GM20431 (cell line): ENCODE data around the gene MPV17L2.
"Not testable (repeated sequence)": the region's sequence is repeated elsewhere in the genome, so short reads cannot be mapped to it uniquely, and the experiment has no call there.

Experiments
- in situ Hi-C: fragments of 300-500 bp; cut with MseI, MboI; formaldehyde crosslinking; loops from one replicate; pipeline ENCODE4 v1.15.0; 2020; ENCODE audit warnings: low sequenced_read_pairs; ENCODE audit not compliant: unreplicated experiment

MPV17L2 gene

DNA sequence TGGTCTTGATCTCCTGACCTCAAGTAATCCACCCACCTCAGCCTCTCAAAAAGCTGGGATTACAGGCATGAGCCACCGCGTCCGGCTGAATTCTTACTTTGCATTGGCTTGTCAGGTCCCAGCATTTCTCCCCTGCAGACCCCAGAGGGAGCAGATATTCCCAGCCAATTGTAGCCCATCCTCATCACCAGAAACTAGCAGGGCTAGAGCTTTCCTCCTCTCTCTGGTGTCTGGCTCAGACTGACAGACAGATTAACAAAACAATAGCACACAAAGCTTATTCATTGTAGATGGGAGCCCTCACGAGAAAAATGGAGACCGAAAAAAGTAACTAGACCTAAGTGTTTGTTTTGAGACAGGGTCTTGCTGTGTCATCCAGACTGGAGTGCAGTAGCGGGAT, 7.5 kb upstream of the MPV17L2 start:
- in situ Hi-C loops, result no loop called here

DNA sequence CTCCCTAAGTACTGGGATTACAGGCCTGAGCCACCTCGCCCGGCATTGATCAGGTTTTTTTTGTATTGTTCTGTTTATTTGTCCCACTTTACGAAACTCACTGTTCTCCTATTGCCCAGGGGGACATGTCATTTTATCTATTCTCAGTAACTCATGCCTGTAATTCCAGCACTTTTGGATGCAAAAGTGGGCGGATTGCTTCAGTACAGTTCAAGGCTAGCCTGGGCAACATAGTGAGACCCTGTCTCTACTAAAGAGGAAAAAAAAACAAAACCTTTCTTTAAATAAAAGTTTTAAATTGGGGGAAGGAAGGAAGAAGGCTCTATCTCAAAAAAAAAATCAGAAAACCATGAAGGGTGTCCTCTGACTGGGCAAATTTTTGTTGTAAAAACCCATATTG, 2.7 kb upstream of the MPV17L2 start:
- in situ Hi-C loops, result no loop called here

DNA sequence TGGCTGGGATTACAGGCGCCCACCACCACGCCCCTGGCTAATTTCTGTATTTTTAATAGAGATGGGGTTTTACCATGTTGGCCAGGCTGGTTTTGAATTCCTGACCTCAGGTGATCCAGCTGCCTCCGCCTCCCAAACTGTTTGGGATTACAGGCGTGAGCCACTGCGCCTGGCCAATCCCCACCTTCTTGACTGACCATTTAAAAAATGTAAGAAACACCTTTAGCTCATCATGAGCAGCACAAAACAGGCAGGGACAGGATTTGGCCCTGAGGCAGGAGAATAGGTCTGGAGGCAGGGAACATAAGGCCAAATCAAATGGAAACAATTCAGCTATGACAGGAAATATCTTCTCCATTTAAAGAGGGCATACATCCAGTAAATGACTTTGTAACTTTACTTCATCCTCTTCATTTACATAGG, 1.4 kb upstream of the MPV17L2 start:
- in situ Hi-C loops, result no loop called here

DNA sequence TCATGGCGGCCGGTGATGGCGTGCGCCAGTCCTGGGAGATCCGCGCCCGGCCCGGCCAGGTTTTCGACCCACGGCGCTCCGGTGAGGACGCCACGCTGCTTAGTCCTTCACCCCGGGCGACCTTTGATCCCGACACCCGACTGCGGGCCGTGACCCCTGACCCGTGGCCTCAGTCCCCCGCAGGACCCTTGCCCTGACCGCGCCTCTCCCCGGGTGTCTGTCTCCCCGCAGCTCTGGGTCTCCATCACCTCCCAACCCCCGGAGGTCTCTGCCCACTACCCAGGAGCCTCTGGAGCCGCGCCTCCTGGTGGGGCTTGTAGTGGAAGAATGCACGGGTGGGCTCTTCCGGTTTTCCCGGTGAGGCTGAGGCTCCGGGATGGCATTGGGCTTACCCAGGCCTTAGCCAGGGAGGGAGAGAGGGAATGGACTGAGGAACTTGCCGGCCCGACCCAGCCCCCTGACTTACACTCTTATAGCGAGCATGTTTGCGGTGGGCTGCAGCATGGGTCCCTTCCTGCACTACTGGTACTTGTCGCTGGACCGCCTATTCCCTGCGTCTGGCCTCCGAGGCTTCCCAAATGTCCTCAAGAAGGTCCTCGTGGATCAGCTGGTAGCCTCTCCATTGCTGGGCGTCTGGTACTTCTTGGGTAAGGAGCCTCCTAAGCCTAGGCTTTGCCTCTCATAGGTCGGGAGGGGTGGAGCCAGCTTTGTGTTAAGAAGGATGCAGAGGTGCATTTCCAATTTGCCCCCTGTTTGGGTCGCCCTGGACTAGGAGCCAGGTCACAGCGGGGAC, 566 bp downstream of the MPV17L2 start:
- in situ Hi-C loops, result no loop called here

DNA sequence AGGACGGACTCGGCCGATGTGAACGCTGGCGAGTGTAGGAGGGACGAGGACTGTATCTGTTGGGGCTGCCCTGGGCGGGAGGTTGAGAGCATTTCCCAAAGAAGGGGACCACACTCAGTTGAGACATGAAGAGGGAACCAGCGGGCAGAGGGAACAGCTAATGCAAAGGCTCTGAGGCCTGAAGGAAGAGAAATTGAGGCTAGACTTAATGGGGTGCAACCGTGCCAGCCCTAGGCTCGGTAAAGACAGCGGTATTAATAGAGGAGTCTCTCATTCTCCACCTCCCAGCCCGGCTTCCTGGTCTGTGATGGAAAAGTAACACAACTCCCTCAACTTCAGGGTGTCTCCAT, 1.1 kb downstream of the MPV17L2 start:
- in situ Hi-C loops, result no loop called here

DNA sequence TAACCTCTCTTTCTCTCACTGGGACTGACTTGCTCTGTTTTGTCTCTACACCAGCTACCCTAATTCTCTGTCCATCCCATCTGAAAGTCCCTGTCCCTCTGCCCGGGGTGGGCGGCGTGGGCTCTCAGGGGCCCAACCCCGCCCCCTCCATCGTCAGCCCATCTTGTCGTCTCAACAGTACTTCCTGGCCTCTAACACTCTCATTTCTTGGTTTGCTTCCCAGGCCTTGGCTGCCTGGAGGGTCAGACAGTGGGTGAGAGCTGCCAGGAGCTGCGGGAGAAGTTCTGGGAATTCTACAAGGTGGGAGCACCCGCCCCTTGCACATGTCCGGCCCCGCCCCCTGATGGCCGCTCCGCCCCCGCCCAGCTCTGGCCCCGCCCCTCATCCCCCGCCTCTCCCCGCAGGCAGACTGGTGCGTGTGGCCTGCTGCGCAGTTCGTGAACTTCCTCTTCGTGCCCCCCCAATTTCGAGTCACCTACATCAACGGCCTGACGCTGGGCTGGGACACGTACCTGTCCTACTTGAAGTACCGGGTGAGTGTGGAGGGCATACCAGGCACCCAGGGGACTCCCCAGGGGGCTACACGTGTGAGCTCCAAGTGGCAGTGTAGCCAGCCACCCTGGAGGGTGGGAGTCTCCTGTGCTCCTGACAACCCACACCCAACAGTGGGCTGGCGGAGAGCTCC, 1.7 kb downstream of the MPV17L2 start:
- in situ Hi-C loops, result no loop called here

DNA sequence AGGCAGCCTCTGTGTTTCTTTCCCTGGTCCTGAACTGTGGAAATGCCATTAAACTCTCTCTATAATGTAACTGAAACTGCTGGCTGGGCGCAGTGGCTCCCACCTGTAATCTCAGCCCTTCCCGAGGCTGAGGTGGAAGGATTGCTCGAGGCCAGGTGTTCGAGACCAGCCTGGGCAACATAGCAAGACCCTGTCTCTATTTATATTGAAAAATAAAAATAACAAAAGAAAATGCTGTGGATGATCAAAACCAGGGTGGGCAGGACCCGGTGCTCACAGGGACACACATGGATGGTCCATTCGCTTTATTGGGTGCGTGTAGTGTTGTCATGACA, 3.5 kb downstream of the MPV17L2 start:
- in situ Hi-C loops, result no loop called here

DNA sequence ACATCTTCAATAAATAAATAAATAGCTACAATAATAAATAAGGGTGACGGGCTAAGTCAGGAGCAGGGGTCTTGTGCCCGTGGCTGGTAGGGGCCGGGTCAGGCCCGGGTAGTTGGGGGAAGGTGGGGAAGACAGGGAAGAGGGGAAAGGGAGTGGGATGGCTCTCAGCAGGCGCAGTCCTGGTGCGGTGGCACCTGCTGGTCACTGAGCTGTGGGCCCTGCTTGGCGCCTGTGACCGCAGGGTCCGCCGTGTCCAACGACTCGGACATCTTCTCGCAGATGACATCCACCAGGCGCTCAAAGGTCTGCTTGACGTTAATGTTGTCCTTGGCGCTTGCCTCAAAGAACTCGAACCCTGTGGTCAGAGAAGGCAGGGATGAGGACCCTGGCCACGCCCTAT, 4.3 kb downstream of the MPV17L2 start:
- in situ Hi-C loops, result no loop called here

DNA sequence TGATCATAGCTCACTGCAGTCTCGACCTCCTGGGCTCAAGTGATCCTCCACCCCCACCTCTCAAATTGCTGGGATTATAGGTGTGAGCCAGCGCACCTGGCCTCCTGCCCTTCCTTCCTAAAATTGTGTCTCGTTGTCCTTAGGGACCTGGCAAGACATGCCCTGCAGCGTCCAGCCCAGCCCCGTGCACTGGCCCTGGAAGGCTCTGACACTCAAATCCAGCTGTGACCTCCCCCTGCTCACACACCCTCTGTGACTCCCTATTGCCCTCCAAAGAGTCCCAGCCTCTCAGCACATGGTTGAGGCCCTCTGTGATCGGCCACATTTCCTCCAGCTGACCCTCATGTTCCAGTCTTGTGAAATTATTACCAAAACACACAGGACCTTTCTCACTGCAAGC, 4.9 kb downstream of the MPV17L2 start:
- in situ Hi-C loops, result no loop called here

DNA sequence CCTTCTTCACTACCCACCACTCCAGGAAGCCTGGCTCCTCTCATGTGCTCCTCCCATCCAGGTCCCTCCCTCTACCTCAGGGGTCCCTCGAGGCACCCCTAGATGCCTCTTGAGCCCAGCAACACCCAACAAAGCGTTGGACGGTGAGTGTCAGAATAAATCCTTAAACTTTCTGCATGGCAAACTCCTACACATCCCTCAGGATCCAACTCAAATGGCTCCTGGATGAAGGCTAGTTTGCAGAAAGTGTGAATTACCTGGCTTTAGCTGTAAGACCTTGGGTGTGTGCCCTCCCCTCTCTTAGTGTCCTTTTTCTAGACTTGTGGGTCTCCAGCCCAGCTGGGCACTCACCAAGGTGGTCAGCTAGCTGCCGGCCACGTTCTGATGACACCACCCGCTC, 5.4 kb downstream of the MPV17L2 start:
- in situ Hi-C loops, result no loop called here

DNA sequence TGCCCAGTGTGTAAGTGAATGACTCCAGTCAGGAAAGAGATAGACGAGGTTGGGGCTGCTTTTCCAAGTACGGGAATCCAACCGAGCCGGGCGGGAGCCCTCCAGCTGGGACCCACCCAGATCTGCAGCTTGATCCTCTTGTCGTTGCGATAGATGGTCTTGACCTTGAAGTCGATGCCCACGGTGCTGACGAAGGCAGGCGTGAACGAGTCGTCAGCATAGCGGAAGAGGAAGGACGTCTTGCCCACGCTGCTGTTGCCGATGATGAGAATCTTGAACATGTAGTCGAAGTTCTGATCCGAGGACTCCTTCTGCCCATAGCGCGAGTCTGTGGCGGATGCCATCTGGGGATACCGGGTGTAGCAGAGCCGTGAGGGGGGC, 9.4 kb downstream of the MPV17L2 start:
- in situ Hi-C loops, result no loop called here

DNA sequence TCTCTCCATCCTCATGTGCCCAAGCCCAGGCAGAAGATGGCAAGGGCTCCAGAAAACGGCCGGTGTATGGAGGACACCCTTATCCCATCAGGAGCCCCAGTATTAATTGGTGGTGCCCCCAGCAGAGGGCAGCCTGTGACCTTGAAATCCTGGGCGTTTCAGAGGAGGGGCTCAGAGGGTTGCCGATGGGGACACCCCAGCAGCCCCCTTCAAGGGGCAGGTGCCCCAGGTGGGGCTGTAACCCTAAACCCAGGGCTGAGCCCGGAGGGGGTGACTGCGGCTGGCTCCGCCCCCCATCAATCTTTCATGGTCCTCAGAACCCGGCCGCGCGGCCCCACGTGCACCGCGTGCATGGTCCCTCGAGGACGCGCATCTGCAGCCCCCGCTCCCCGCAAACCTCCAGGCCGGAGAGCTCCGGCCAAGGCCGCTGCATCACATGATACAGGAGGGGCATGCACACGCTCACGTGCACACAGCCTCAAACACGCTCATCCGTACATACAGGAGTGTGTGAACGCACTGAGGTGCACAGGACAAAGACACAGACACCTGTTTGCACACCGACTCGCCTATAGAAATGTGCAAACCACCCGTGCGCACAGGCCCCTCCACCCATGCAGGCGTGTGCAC, 9.9 kb downstream of the MPV17L2 start:
- in situ Hi-C loops, result no loop called here

DNA sequence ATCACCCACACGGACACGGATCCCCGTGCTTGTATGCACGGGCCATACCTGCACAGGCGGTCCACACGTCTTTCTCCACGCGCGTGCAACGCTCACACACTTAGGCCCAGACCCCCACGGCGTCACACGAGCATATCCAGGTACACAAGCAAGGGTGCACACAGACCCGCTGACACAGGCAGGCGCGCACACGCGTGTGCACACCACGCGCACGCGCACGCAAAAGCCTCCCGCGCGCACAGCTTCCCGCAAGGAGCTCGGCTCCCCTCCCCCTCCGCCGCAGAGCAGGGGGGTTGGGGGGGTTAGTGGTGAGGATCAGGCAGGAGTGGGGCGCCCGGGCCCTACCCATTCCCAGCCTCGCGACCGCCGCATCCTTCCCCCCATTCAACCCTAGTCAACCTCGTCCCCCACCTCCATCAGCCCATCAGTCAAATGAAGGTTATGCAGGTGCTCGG, 10.4 kb downstream of the MPV17L2 start:
- in situ Hi-C loops, result no loop called here

DNA sequence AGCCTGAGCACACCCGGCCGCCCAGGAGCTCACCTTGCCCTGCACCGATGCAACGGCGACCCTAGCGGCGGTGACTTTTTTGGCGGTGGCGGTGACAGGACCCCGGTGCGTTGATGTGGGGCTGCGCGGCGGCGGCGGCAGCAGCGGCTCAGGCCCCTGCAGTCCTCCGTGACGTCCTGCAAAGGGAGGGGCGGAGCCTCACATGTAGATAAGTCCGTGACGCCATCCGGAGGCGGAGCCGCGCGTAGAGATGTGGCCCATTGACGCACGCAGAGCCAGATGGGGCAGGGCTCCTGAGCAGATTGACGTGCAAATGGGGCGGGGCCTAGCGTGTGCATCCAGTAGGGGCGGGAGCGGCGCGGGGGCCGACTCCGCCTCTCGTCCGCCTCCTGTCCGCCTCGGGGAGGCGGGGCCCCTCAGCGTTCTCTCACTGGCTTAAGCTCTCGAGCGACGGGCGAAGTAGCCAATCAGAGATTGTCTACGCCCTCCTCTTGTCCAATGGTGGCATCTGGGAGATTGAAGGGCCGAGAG, 10.9 kb downstream of the MPV17L2 start, which contains the start of gene RAB3A:
Gene RAB3A, minus strand, starts transcription at position 180 of the 531 bp plus-strand sequence. CDS start 1,302 bp downstream, outside the sequence.
- in situ Hi-C loops, result no loop called here

DNA sequence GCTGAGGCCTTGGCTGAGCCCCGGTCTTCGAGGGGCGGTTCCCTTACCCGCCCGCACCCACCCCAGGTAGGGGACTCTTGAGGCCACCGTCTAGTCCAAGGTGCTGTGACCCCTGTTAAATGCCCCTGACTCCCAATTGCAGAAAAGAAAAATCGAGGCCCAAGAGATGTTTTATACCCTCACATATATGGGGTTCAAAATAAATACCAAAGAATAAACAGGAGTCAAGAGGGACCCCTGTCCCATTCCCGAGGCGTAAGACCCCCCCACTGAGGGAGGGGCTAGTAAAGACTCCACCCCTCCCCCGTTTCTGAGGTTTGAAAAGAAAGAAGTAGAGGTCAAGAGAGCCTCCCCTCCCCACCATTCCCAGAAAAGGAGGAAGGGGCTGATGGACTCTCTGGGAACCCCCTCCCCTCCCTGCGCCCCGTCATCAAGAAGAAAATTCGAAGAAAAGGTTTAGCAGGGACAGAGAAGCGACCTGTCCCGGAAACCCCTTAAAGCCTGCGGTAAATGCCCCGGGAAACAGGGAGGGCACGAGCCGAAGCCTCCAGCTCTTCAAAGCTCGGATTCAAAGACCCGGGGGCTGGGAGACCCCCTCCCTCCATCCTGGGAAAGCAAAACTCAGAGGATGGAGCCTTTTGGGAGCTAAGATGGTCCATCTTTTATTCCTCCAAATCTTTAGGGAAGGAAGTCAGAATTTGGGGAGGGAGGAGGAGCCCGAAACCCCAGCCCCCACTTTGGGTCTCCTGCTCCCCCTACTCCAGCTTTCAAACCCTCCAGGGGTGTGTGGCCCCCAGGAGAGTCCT, 11.6 kb downstream of the MPV17L2 start:
- in situ Hi-C loops, result no loop called here

DNA sequence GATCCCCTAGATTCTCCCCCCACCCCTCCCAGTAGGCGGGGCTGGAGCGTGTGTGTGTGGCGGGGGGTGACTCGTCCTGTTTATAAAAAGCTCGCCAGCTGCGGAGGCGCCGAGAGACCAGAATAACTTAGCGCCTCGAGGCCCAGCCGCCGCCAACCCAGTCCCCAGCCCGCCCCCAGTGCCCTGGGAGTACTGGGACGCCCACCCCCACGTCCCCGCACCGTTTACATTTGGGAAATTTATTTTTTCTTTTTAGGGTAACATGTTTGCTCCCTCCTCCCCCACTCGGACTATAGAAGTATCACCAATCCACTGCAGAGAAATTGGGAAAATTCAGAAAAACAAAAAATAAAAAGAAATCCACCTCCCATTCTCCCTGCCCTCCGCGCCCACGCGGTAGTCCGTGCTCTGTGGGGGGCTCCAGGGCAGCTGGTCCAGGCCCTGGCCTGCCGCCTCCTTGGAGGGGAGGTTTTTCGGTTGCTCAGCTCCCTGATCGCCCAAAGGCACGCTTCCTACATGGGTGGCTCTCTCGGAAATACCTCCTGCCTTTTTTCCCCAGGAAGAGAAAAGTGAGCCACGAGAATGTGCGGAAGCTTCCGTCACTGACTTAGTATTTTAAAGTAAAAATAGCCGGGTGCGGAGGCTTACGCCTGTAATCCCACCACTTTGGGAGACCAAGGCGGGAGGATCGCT, 12.3 kb downstream of the MPV17L2 start:
- in situ Hi-C loops, result no loop called here

DNA sequence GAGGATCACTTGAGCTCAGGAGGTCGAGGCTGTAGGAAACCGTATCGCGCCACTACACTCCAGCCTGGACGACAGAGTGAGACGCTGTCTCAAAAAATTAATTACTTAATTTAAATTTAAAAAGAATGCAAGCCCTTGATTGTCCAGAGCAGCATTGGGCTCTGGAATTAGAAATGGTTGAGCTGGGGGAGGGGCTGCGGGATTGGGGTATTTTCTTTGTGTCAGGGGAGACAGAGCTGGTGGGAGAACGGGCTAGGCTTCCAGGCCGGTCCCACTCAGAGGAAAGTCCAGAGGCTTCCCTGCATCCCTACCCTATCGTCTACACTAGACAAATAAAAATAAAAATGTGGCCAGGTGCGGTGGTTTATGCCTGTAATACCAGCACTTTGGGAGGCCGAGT, 13.0 kb downstream of the MPV17L2 start:
- in situ Hi-C loops, result no loop called here

DNA sequence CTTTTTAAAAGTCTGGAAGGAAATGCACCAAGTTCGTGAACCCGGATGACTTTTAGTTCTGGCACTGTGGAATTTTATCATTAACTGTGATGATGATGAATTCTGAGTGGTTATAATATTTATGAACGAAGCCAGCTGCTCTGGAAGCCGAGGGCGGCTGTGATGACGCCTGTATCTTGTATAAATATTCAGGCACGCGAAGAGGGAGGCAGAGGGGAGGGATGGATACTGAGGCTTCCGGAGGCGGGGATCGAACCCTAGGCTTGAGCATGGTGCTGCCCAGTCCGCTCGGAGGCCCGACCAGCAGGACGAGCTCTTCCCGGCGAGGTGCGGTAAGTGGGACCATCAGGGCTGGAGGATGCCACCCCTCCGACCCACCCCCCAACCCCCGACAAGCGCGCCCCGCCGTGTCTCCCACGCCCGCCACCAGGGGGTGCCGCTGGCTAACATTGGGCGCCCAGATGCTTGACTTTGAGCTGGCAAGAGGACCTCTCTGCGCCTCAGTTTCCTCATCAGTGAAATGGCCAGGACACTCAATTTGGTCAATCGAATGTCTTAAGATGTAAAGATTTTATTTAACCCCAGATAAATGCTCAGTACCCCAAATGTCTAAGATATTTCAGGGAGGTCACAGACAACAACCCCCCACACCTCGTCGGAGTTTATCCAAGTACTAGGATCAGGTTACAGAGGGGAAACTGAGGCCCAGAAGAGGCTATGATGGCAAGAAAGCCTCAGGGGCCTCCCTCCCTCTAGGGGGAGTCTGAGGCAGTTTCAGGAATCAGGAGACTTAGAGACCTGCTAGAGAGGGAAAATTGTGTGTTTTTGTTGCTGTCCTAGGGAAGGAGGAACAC, 15.3 kb downstream of the MPV17L2 start:
- in situ Hi-C loops, result no loop called here

DNA sequence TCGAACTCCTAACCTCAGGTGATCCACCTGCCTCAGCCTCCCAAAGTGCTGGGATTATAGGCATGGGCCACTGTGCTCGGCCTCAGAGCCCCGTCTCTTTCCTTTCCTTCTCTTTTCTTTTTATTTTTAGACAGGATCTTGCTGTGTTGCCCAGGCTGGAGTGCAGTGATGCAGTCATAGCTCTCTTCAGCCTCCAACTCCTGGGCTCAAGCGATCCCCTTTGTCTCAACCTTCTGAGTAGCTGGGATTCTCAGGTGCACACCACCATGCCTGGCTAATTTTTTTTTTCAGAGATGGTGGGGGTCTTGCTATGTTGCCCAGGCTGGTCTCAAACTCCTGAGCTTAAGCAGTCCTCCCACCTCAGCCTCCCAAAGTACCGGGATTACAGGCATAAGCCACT, 16.9 kb downstream of the MPV17L2 start:
- in situ Hi-C loops, result not testable (repeated sequence)
